Natural killer cell (primary cell): ENCODE measurements around the gene SPOCK2. TPM values are rescaled to one million over a fixed set of nuclear protein-coding genes. Genes with fewer than 3 reads are reported as not detected.

ENCODE experiments used
- ATAC-seq, 3 donors: fragments of 150-1000 bp in 2 of 3; fragments of 200-7000 bp in 1 of 3; cut with Tn5 transposase; 1 replicate in 1 of 3; 2 replicates in 2 of 3; pipeline ENCODE4 v1.10.0; 2021; ENCODE audit warnings: mild to moderate bottlenecking in 2 of 3, moderate library complexity in 2 of 3
- DNase-seq, 2 donors: peaks; one replicate each; pipeline versions ENCODE4 v3.0.0 to v3.0.0-alpha.2; 2013 to 2021; ENCODE audit warnings: mixed read lengths in 1 of 2
- H3K27ac ChIP-seq: one replicate; pipeline ENCODE4 v1.5.1; 2013; ENCODE audit warnings: mild to moderate bottlenecking, low read length
- H3K27me3 ChIP-seq: one replicate; pipeline ENCODE4 v1.6.1; 2013; ENCODE audit warnings: low read length; ENCODE audit not compliant: control insufficient read depth, insufficient read depth
- H3K36me3 ChIP-seq: one replicate; pipeline ENCODE4 v1.6.1; 2013; ENCODE audit warnings: low read length; ENCODE audit not compliant: control insufficient read depth, insufficient read depth
- H3K4me1 ChIP-seq: one replicate; pipeline ENCODE4 v1.6.1; 2013; ENCODE audit warnings: low read length; ENCODE audit not compliant: control insufficient read depth, insufficient read depth
- H3K4me3 ChIP-seq: one replicate; pipeline ENCODE4 v1.5.1; 2013; ENCODE audit warnings: low read length
- H3K9me3 ChIP-seq: one replicate; pipeline ENCODE4 v1.6.1; 2013; ENCODE audit warnings: low read length; ENCODE audit not compliant: control insufficient read depth, insufficient read depth
- H3K27ac Mint-ChIP-seq, 2 donors: one replicate each; pipeline ENCODE4 v1.8.0; 2022; ENCODE audit warnings: mild to moderate bottlenecking in 2 of 2, mixed read lengths in 2 of 2, moderate library complexity in 1 of 2
- H3K27me3 Mint-ChIP-seq, 2 donors: one replicate each; pipeline ENCODE4 v1.8.0; 2022; ENCODE audit warnings: low read depth in 2 of 2, mixed read lengths in 2 of 2
- H3K36me3 Mint-ChIP-seq: one replicate; pipeline ENCODE4 v1.8.0; 2022; ENCODE audit warnings: mixed read lengths
- H3K4me1 Mint-ChIP-seq, 2 donors: one replicate each; pipeline ENCODE4 v1.8.0; 2022; ENCODE audit warnings: mixed read lengths in 2 of 2
- H3K4me3 Mint-ChIP-seq: one replicate; pipeline ENCODE4 v1.8.0; 2022; ENCODE audit warnings: mild to moderate bottlenecking, moderate library complexity, mixed read lengths
- H3K9me3 Mint-ChIP-seq, 2 donors: one replicate each; pipeline ENCODE4 v1.8.0; 2022; ENCODE audit warnings: mixed read lengths in 2 of 2
- CTCF ChIP-seq: fragments of 200-600 bp; IDR thresholded peaks from one replicate; pipeline ENCODE4 v1.8.0; 2022; ENCODE audit warnings: antibody characterized with exemption
- WGBS: methylation state at CpG from one replicate; pipeline ENCODE4 v1.1.7; 2013; ENCODE audit warnings: missing lambda C conversion rate; ENCODE audit not compliant: insufficient coverage; 5-methylcytosine and 5-hydroxymethylcytosine counted together
- intact Hi-C: fragments of 100-400 bp; cut with micrococcal nuclease; formaldehyde crosslinking; loops from one replicate; pipeline ENCODE4 v1.14.2; 2022
- total RNA-seq, 4 donors: library from RNA; stranded (reverse); fragments of 120-200 nt in 1 of 4; gene quantifications; one replicate each; pipeline versions ENCODE4 v1.2.3 to v1.2.4, GENCODE V29; 2013 to 2022

The SPOCK2 gene
- total RNA-seq, 3 donors from 2014 or later (not counting 1 experiment from before 2014, with no cell fraction given) = 258 to 329 (median 293) TPM

GRCh38 chr10:72025832-72026231 is 62.5 kb downstream of the SPOCK2 start:
- no peak for TF ChIP-seq CTCF
- H3K9me3 Mint-ChIP-seq = no peaks in the 10 kb centered on the region
- ATAC-seq = no peak
- WGBS = 71% methylated on average over 5 of the region's 5 CpGs
- no peak overlapping the region for H3K4me3 Mint-ChIP-seq
- no peak for DNase-seq
- H3K27ac Mint-ChIP-seq = no peak overlapping the region
- H3K4me1 ChIP-seq = no peaks in the 10 kb centered on the region
- H3K36me3 Mint-ChIP-seq = no peaks in the 10 kb centered on the region
- peaks cover 4 to 6% of the 10 kb centered on the region in 2 donors for H3K4me1 Mint-ChIP-seq
- H3K27ac ChIP-seq = no peak overlapping the region
- H3K4me3 ChIP-seq = no peak overlapping the region
- intact Hi-C loops = no loop called here
- no peaks in the 10 kb centered on the region for H3K9me3 ChIP-seq
- H3K36me3 ChIP-seq = no peaks in the 10 kb centered on the region
- H3K27me3 Mint-ChIP-seq = peaks cover 0 to 4% of the 10 kb centered on the region in 2 donors
- H3K27me3 ChIP-seq = no peaks in the 10 kb centered on the region

DNA sequence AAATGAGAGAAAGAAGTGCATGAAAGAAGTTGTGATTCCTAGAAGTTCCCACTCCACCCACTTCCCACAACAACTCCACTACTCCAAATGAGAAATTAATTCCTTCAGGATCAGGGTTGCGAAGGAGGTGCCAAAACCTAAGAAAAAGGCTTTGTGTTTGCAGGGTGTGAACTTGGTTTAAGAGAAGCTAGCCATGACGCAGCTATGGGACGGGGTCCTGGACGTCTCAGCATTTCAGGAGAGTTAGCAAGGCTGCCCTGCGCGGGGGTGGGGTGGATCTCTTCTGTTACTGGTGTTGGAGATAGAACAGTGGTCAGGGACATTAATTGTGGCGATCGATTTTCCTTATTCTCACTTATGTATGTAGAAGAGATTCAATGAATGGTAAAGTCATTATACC is 63.0 kb downstream of the SPOCK2 start:
- Histone ChIP-seq H3K36me3 (no peaks in the 10 kb centered on the region), H3K4me3 (no peak overlapping the region), H3K4me1 (no peaks in the 10 kb centered on the region), H3K27me3 (no peaks in the 10 kb centered on the region), H3K9me3 (no peaks in the 10 kb centered on the region), H3K27ac (no peak overlapping the region)
- no peak overlapping the region for H3K27ac Mint-ChIP-seq
- H3K4me1 Mint-ChIP-seq = peaks cover 5 to 7% of the 10 kb centered on the region in 2 donors
- intact Hi-C loops = no loop called here
- DNase-seq = no peak
- no peaks in the 10 kb centered on the region for H3K9me3 Mint-ChIP-seq
- ATAC-seq = no peak
- no peaks in the 10 kb centered on the region for H3K36me3 Mint-ChIP-seq
- TF ChIP-seq CTCF = no peak
- H3K4me3 Mint-ChIP-seq = no peak overlapping the region
- H3K27me3 Mint-ChIP-seq = peaks cover 0 to 2% of the 10 kb centered on the region in 2 donors
- WGBS = 97% methylated on average over 6 of the region's 8 CpGs

GRCh38 chr10:72024596-72024995 is 63.8 kb downstream of the SPOCK2 start:
- H3K36me3 ChIP-seq = no peaks in the 10 kb centered on the region
- H3K4me3 Mint-ChIP-seq = no peak overlapping the region
- H3K36me3 Mint-ChIP-seq = no peaks in the 10 kb centered on the region
- H3K4me3 ChIP-seq = no peak overlapping the region
- H3K9me3 ChIP-seq = no peaks in the 10 kb centered on the region
- intact Hi-C loops = no loop called here
- peaks cover 5 to 7% of the 10 kb centered on the region in 2 donors for H3K4me1 Mint-ChIP-seq
- no peaks in the 10 kb centered on the region for H3K9me3 Mint-ChIP-seq
- no peaks in the 10 kb centered on the region for H3K27me3 ChIP-seq
- H3K27ac Mint-ChIP-seq = no peak overlapping the region
- no peaks in the 10 kb centered on the region for H3K4me1 ChIP-seq
- ATAC-seq (no peak), DNase-seq (no peak)
- no peak for TF ChIP-seq CTCF
- H3K27me3 Mint-ChIP-seq = no peaks in the 10 kb centered on the region
- 86% methylated on average over 4 of the region's 4 CpGs for WGBS
- no peak overlapping the region for H3K27ac ChIP-seq

- Mint-ChIP-seq H3K36me3 (no peaks in the 10 kb centered on the region), H3K9me3 (no peaks in the 10 kb centered on the region), H3K4me3 (no peak overlapping the region), H3K4me1 (peaks cover 5 to 7% of the 10 kb centered on the region in 2 donors), H3K27ac (no peak overlapping the region), H3K27me3 (no peaks in the 10 kb centered on the region)
- DNase-seq (no peak), ATAC-seq (no peak)
- H3K4me1 ChIP-seq = no peaks in the 10 kb centered on the region
- no peak for TF ChIP-seq CTCF
- H3K27me3 ChIP-seq = no peaks in the 10 kb centered on the region
- no peaks in the 10 kb centered on the region for H3K9me3 ChIP-seq
- H3K27ac ChIP-seq = no peak overlapping the region
- intact Hi-C loops = no loop called here
- 100% methylated on average over 5 of the region's 6 CpGs for WGBS
- H3K4me3 ChIP-seq = no peak overlapping the region
- no peaks in the 10 kb centered on the region for H3K36me3 ChIP-seq
Measured at GRCh38 chr10:72022228-72022627, 66.1 kb downstream of the SPOCK2 start.
